ENCODE data around the gene NPLOC4. TPM values are rescaled to one million over a fixed set of nuclear protein-coding genes. Genes with fewer than 3 reads are reported as not detected.
A peak's percentile ranks its signal among the peaks of the same experiment; 100 is the strongest.

NPLOC4 gene
- total and polyA plus RNA-seq, 4 donors, result 23.5 to 67.4 (median 50.6) TPM

DNA sequence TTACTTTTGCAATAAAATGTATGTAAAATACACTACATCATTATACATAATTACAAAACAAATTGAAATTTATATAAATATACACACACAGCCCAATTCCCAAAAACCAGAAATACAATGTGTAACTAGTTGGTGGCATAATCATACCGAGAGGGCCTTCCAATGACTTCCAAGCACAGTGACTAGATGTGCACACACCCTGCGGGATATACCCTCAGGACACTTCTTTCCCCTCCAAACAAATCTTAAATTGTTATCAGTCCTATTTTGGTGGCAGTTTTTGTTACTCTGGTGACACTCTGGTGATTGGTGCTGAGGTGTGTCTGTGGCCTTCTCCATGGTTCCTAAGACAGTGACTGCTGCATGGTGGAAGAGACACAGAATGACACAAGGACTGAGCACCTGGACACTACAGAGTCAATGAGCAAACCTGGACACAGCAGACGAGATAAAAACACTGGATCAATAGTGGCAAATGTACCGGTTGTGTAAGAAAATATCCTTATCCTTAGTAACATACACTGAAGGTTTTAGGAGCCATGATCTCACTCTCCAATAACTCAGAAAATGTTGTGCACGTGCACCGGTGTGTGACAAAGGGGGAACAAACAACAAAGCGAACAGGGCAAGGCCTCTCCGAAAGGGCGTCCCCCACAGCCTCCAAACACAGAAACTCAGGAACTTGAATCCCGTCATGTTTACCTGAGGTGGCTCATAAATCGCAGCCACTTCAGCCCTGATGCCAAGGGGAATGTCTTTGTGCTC is 32.9 kb downstream of the NPLOC4 start:
- Histone ChIP-seq H3K9ac (ENCODE audit: low read depth in 1 of 2, low read length in 2 of 2) (no peak overlapping the region), H3K36me3 (ENCODE audit: control insufficient read depth in 4 of 4, insufficient read depth in 3 of 4, low read depth in 1 of 4, low read length in 3 of 4) (peaks cover 6 to 72% (median 57%) of the 10 kb centered on the region in 4 donors), H3K9me3 (ENCODE audit: control insufficient read depth in 4 of 4, low read length in 3 of 4) (no peaks in the 10 kb centered on the region), H3K4me1 (ENCODE audit: control insufficient read depth in 4 of 4, insufficient read depth in 4 of 4, low read length in 3 of 4) (no peaks in the 10 kb centered on the region), H3K27ac (ENCODE audit: low read depth in 1 of 2, low read length in 2 of 2) (no peak overlapping the region), H3K4me3 (ENCODE audit: low read depth in 1 of 3, low read length in 3 of 3) (no peak overlapping the region), H3K27me3 (ENCODE audit: control insufficient read depth in 4 of 4, insufficient read depth in 4 of 4, low read length in 3 of 4) (no peaks in the 10 kb centered on the region)
- WGBS, result 82% methylated on average over 11 of the region's 11 CpGs
- no peak for DNase-seq (ENCODE audit: low spot score)
- TF ChIP-seq RAD21 (IDR thresholded peaks at IDR 0.05) (no peak), FOXA2 (IDR thresholded peaks at IDR 0.05) (no peak), YY1 (IDR thresholded peaks at IDR 0.05) (no peak)
- TF ChIP-seq, protein P1, sequence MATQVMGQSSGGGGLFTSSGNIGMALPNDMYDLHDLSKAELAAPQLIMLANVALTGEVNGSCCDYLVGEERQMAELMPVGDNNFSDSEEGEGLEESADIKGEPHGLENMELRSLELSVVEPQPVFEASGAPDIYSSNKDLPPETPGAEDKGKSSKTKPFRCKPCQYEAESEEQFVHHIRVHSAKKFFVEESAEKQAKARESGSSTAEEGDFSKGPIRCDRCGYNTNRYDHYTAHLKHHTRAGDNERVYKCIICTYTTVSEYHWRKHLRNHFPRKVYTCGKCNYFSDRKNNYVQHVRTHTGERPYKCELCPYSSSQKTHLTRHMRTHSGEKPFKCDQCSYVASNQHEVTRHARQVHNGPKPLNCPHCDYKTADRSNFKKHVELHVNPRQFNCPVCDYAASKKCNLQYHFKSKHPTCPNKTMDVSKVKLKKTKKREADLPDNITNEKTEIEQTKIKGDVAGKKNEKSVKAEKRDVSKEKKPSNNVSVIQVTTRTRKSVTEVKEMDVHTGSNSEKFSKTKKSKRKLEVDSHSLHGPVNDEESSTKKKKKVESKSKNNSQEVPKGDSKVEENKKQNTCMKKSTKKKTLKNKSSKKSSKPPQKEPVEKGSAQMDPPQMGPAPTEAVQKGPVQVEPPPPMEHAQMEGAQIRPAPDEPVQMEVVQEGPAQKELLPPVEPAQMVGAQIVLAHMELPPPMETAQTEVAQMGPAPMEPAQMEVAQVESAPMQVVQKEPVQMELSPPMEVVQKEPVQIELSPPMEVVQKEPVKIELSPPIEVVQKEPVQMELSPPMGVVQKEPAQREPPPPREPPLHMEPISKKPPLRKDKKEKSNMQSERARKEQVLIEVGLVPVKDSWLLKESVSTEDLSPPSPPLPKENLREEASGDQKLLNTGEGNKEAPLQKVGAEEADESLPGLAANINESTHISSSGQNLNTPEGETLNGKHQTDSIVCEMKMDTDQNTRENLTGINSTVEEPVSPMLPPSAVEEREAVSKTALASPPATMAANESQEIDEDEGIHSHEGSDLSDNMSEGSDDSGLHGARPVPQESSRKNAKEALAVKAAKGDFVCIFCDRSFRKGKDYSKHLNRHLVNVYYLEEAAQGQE (IDR thresholded peaks at IDR 0.05), result no peak
- TF ChIP-seq, protein P2, sequence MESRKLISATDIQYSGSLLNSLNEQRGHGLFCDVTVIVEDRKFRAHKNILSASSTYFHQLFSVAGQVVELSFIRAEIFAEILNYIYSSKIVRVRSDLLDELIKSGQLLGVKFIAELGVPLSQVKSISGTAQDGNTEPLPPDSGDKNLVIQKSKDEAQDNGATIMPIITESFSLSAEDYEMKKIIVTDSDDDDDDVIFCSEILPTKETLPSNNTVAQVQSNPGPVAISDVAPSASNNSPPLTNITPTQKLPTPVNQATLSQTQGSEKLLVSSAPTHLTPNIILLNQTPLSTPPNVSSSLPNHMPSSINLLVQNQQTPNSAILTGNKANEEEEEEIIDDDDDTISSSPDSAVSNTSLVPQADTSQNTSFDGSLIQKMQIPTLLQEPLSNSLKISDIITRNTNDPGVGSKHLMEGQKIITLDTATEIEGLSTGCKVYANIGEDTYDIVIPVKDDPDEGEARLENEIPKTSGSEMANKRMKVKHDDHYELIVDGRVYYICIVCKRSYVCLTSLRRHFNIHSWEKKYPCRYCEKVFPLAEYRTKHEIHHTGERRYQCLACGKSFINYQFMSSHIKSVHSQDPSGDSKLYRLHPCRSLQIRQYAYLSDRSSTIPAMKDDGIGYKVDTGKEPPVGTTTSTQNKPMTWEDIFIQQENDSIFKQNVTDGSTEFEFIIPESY (IDR thresholded peaks at IDR 0.05), result no peak

DNA sequence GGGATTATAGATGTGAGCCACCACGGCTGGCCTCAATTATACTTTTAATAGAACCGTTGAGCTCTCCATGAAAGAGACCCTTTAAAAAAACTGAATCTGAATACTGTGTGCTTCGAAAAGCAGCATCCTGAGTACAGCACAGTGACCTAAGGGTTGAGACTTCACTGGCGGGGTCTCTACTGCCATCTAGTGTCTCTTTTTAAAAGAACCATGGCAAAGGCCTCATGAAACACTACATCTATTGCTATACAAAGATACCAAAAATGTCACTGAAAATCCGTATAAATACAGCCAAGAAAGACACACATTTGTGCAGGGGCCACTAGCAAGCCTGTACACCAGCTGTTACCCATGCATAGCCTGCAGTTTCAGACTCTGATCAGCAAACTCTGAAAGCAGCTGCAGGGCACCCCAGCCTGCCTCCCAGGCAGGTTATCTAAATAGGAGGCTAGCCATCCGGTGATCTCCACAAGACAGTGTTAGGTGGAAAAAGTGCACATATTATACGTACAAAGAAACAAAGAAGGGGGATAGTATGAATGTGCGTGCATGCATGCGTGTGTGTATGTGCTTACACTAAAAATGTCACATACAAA is 35.3 kb downstream of the NPLOC4 start:
- Histone ChIP-seq H3K4me1 (ENCODE audit: control insufficient read depth in 4 of 4, insufficient read depth in 4 of 4, low read length in 3 of 4) (no peaks in the 10 kb centered on the region), H3K9me3 (ENCODE audit: control insufficient read depth in 4 of 4, low read length in 3 of 4) (no peaks in the 10 kb centered on the region), H3K36me3 (ENCODE audit: control insufficient read depth in 4 of 4, insufficient read depth in 3 of 4, low read depth in 1 of 4, low read length in 3 of 4) (peaks cover 4 to 63% (median 49%) of the 10 kb centered on the region in 4 donors), H3K27me3 (ENCODE audit: control insufficient read depth in 4 of 4, insufficient read depth in 4 of 4, low read length in 3 of 4) (no peaks in the 10 kb centered on the region), H3K4me3 (ENCODE audit: low read depth in 1 of 3, low read length in 3 of 3) (no peak overlapping the region), H3K9ac (ENCODE audit: low read depth in 1 of 2, low read length in 2 of 2) (no peak overlapping the region), H3K27ac (ENCODE audit: low read depth in 1 of 2, low read length in 2 of 2) (no peak overlapping the region)
- 45% methylated on average over 9 of the region's 9 CpGs for WGBS
- no peak for DNase-seq (ENCODE audit: low spot score)
- no peak for TF ChIP-seq EGR1 (IDR thresholded peaks at IDR 0.05; ENCODE audit: low read depth in 2 of 2)
- TF ChIP-seq, protein P3, sequence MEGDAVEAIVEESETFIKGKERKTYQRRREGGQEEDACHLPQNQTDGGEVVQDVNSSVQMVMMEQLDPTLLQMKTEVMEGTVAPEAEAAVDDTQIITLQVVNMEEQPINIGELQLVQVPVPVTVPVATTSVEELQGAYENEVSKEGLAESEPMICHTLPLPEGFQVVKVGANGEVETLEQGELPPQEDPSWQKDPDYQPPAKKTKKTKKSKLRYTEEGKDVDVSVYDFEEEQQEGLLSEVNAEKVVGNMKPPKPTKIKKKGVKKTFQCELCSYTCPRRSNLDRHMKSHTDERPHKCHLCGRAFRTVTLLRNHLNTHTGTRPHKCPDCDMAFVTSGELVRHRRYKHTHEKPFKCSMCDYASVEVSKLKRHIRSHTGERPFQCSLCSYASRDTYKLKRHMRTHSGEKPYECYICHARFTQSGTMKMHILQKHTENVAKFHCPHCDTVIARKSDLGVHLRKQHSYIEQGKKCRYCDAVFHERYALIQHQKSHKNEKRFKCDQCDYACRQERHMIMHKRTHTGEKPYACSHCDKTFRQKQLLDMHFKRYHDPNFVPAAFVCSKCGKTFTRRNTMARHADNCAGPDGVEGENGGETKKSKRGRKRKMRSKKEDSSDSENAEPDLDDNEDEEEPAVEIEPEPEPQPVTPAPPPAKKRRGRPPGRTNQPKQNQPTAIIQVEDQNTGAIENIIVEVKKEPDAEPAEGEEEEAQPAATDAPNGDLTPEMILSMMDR (IDR thresholded peaks at IDR 0.05; ENCODE audit: low read depth, low read length, missing input control), result peak; percentile 72
- TF ChIP-seq RXRA (IDR thresholded peaks at IDR 0.05), result no peak
- TF ChIP-seq NR2F2 (IDR thresholded peaks at IDR 0.05), result peak; percentile 38
- TF ChIP-seq, protein P1 (IDR thresholded peaks at IDR 0.05), result no peak
- TF ChIP-seq SP1 (IDR thresholded peaks at IDR 0.05), result no peak
- TF ChIP-seq RAD21 (IDR thresholded peaks at IDR 0.05), result peak; percentile 83 to 87
- TF ChIP-seq JUND (IDR thresholded peaks at IDR 0.05), result no peak
